Natural killer cell (primary cell): Measurements from ENCODE around the gene C6orf62. TPM values are rescaled to one million over a fixed set of nuclear protein-coding genes. Genes with fewer than 3 reads are reported as not detected.
"Not testable (repeated sequence)": the region's sequence is repeated elsewhere in the genome, so short reads cannot be mapped to it uniquely, and the experiment has no call there.

Source experiments
- ATAC-seq, 3 donors: fragments of 150-1000 bp in 2 of 3; fragments of 200-7000 bp in 1 of 3; cut with Tn5 transposase; 1 replicate in 1 of 3; 2 replicates in 2 of 3; pipeline ENCODE4 v1.10.0; 2021; ENCODE audit warnings: mild to moderate bottlenecking in 2 of 3, moderate library complexity in 2 of 3
- DNase-seq, 2 donors: peaks; one replicate each; pipeline versions ENCODE4 v3.0.0 to v3.0.0-alpha.2; 2013 to 2021; ENCODE audit warnings: mixed read lengths in 1 of 2
- H3K27ac ChIP-seq: one replicate; pipeline ENCODE4 v1.5.1; 2013; ENCODE audit warnings: mild to moderate bottlenecking, low read length
- H3K27me3 ChIP-seq: one replicate; pipeline ENCODE4 v1.6.1; 2013; ENCODE audit warnings: low read length; ENCODE audit not compliant: control insufficient read depth, insufficient read depth
- H3K36me3 ChIP-seq: one replicate; pipeline ENCODE4 v1.6.1; 2013; ENCODE audit warnings: low read length; ENCODE audit not compliant: control insufficient read depth, insufficient read depth
- H3K4me1 ChIP-seq: one replicate; pipeline ENCODE4 v1.6.1; 2013; ENCODE audit warnings: low read length; ENCODE audit not compliant: control insufficient read depth, insufficient read depth
- H3K4me3 ChIP-seq: one replicate; pipeline ENCODE4 v1.5.1; 2013; ENCODE audit warnings: low read length
- H3K9me3 ChIP-seq: one replicate; pipeline ENCODE4 v1.6.1; 2013; ENCODE audit warnings: low read length; ENCODE audit not compliant: control insufficient read depth, insufficient read depth
- H3K27ac Mint-ChIP-seq, 2 donors: one replicate each; pipeline ENCODE4 v1.8.0; 2022; ENCODE audit warnings: mild to moderate bottlenecking in 2 of 2, mixed read lengths in 2 of 2, moderate library complexity in 1 of 2
- H3K27me3 Mint-ChIP-seq, 2 donors: one replicate each; pipeline ENCODE4 v1.8.0; 2022; ENCODE audit warnings: low read depth in 2 of 2, mixed read lengths in 2 of 2
- H3K36me3 Mint-ChIP-seq: one replicate; pipeline ENCODE4 v1.8.0; 2022; ENCODE audit warnings: mixed read lengths
- H3K4me1 Mint-ChIP-seq, 2 donors: one replicate each; pipeline ENCODE4 v1.8.0; 2022; ENCODE audit warnings: mixed read lengths in 2 of 2
- H3K4me3 Mint-ChIP-seq: one replicate; pipeline ENCODE4 v1.8.0; 2022; ENCODE audit warnings: mild to moderate bottlenecking, moderate library complexity, mixed read lengths
- H3K9me3 Mint-ChIP-seq, 2 donors: one replicate each; pipeline ENCODE4 v1.8.0; 2022; ENCODE audit warnings: mixed read lengths in 2 of 2
- WGBS: methylation state at CpG from one replicate; pipeline ENCODE4 v1.1.7; 2013; ENCODE audit warnings: missing lambda C conversion rate; ENCODE audit not compliant: insufficient coverage; 5-methylcytosine and 5-hydroxymethylcytosine counted together
- intact Hi-C: fragments of 100-400 bp; cut with micrococcal nuclease; formaldehyde crosslinking; loops from one replicate; pipeline ENCODE4 v1.14.2; 2022
- total RNA-seq, 4 donors: library from RNA; stranded (reverse); fragments of 120-200 nt in 1 of 4; gene quantifications; one replicate each; pipeline versions ENCODE4 v1.2.3 to v1.2.4, GENCODE V29; 2013 to 2022
- TF ChIP-seq, protein P1 (sequence below): fragments of 200-600 bp; IDR thresholded peaks from one replicate; pipeline ENCODE4 v1.8.0; 2022; ENCODE audit warnings: antibody characterized with exemption

Gene C6orf62
- total RNA-seq, 3 donors from 2014 or later (not counting 1 experiment from before 2014, with no cell fraction given): 129 to 163 (median 130) TPM

DNA sequence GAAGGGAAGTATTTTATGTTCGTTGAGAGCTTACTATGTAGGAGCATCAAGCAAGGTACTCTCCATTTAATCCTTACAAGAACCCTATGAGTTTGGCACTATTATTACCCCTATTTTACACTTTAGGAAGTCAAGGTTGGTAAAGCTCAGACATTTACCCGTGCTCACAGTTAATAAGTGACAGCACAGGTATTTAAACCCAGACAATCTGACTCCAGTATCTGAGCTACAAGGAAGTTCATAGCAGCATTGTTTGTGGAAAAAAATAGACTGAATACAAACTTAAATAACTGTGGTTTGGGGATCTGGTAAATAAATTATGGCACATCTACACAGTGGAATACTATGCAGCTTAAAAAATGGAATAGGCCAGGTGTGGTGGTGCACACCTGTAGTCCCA, 34.6 kb upstream of the C6orf62 start:
- Mint-ChIP-seq H3K27me3 (peaks cover 11 to 32% of the 10 kb centered on the region in 2 donors), H3K36me3 (no peaks in the 10 kb centered on the region), H3K27ac (no peak overlapping the region), H3K4me3 (no peak overlapping the region), H3K4me1 (no peaks in the 10 kb centered on the region), H3K9me3 (no peaks in the 10 kb centered on the region)
- Histone ChIP-seq H3K9me3 (no peaks in the 10 kb centered on the region), H3K4me1 (peaks cover 3% of the 10 kb centered on the region), H3K36me3 (no peaks in the 10 kb centered on the region), H3K27me3 (no peaks in the 10 kb centered on the region), H3K27ac (no peak overlapping the region), H3K4me3 (no peak overlapping the region)
- 80% methylated on average over 1 of the region's 2 CpGs for WGBS
- TF ChIP-seq, protein P1, sequence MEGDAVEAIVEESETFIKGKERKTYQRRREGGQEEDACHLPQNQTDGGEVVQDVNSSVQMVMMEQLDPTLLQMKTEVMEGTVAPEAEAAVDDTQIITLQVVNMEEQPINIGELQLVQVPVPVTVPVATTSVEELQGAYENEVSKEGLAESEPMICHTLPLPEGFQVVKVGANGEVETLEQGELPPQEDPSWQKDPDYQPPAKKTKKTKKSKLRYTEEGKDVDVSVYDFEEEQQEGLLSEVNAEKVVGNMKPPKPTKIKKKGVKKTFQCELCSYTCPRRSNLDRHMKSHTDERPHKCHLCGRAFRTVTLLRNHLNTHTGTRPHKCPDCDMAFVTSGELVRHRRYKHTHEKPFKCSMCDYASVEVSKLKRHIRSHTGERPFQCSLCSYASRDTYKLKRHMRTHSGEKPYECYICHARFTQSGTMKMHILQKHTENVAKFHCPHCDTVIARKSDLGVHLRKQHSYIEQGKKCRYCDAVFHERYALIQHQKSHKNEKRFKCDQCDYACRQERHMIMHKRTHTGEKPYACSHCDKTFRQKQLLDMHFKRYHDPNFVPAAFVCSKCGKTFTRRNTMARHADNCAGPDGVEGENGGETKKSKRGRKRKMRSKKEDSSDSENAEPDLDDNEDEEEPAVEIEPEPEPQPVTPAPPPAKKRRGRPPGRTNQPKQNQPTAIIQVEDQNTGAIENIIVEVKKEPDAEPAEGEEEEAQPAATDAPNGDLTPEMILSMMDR: no peak
- ATAC-seq (no peak), DNase-seq (no peak)
- intact Hi-C loops: no loop called here

DNA sequence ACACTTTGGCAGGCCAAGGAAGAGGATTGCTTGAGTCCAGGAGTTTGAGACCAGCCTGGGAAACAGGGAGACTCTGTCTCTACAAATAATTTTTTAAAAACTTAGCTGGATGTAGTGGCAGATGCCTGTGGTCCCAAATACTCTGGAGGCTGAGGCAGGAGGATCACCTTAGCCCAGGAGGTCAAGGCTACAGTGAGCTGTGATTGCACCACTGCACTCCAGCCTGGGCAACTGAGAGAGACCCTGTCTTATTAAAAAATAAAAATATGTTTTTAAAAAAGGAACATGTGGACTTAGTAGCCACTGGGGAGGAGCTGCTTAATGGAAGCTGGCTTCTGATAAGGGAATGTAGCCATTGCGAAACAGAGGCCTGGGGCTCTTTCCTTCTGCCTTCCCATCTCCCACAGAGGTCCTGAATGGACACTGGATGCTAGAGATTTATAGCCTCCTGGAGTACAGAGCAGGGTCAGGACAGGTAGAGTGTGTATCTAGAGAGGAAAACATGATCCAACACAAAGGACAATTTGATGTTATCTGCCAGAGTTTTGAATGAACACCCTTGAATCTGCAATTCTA, 34.1 kb upstream of the C6orf62 start:
- no peak overlapping the region for H3K4me3 Mint-ChIP-seq
- DNase-seq: no peak
- no peaks in the 10 kb centered on the region for H3K36me3 ChIP-seq
- H3K4me3 ChIP-seq: no peak overlapping the region
- no peak overlapping the region for H3K27ac ChIP-seq
- H3K4me1 Mint-ChIP-seq: no peaks in the 10 kb centered on the region
- H3K27ac Mint-ChIP-seq: no peak overlapping the region
- 100% methylated on average over 1 of the region's 1 CpG for WGBS
- intact Hi-C loops: no loop called here
- TF ChIP-seq, protein P1: no peak
- peaks cover 3% of the 10 kb centered on the region for H3K4me1 ChIP-seq
- ATAC-seq: no peak
- no peaks in the 10 kb centered on the region for H3K9me3 ChIP-seq
- H3K27me3 Mint-ChIP-seq: peaks cover 11 to 32% of the 10 kb centered on the region in 2 donors
- no peaks in the 10 kb centered on the region for H3K27me3 ChIP-seq
- H3K9me3 Mint-ChIP-seq: no peaks in the 10 kb centered on the region
- no peaks in the 10 kb centered on the region for H3K36me3 Mint-ChIP-seq

DNA sequence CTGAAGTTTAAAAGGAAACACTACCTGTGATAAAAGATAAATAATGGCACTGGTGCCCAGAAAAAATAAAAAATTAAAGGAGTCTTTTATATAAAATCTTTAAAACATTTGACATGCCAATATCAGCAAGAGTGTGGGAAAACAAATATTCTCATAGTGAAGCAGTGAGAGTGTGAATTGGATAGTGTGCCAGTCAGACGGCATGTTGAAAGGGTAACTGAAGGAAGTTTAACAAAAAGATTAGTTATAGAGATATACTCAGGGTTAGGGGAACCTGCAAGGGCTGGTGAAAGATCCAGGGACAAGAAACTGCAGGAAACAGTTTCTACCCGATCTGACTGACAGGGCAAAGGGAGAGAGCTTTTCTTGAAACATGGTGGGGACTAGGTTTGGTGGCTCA, 33.5 kb upstream of the C6orf62 start:
- 54% methylated on average over 2 of the region's 2 CpGs for WGBS
- H3K27me3 Mint-ChIP-seq: peaks cover 11 to 32% of the 10 kb centered on the region in 2 donors
- no peak for ATAC-seq
- no peaks in the 10 kb centered on the region for H3K36me3 ChIP-seq
- no peaks in the 10 kb centered on the region for H3K9me3 Mint-ChIP-seq
- intact Hi-C loops: no loop called here
- H3K4me1 Mint-ChIP-seq: no peaks in the 10 kb centered on the region
- no peak for DNase-seq
- H3K9me3 ChIP-seq: no peaks in the 10 kb centered on the region
- H3K36me3 Mint-ChIP-seq: no peaks in the 10 kb centered on the region
- no peak overlapping the region for H3K27ac ChIP-seq
- peaks cover 3% of the 10 kb centered on the region for H3K4me1 ChIP-seq
- no peaks in the 10 kb centered on the region for H3K27me3 ChIP-seq
- H3K4me3 ChIP-seq: no peak overlapping the region
- H3K27ac Mint-ChIP-seq: no peak overlapping the region
- no peak overlapping the region for H3K4me3 Mint-ChIP-seq
- TF ChIP-seq, protein P1: no peak

DNA sequence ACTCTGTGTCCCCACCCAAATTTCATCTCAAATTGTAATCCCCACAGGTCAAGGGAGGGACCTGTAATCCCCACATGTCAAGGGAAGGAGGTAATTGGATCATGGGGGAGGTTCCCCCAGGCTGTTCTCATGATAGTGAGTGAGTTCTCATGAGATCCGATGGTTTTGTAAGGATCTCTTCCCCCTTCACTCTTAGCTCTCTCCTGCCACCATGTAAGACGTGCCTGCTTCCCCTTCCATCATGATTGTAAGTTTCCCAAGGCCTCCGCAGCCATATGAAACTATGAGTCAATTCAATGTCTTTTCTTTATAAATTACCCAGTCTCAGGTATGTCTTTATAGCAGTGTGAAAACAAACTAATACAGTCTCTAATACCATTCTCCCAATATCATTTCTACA, 31.9 kb upstream of the C6orf62 start:
- H3K36me3 ChIP-seq, H3K9me3 ChIP-seq, DNase-seq, H3K9me3 Mint-ChIP-seq, H3K27me3 ChIP-seq, H3K27ac ChIP-seq, H3K4me3 Mint-ChIP-seq, intact Hi-C loops, H3K4me1 Mint-ChIP-seq, H3K4me3 ChIP-seq, H3K4me1 ChIP-seq, ATAC-seq, H3K36me3 Mint-ChIP-seq, H3K27ac Mint-ChIP-seq: not testable (repeated sequence)
- peaks cover 11 to 32% of the 10 kb centered on the region in 2 donors for H3K27me3 Mint-ChIP-seq
- WGBS: 94% methylated on average over 3 of the region's 3 CpGs
